ENCODE data around the gene NAA15.
A peak's percentile ranks its signal among the peaks of the same experiment; 100 is the strongest.
"Not testable (repeated sequence)": the region's sequence is repeated elsewhere in the genome, so short reads cannot be mapped to it uniquely, and the experiment has no call there.

Gene NAA15

GRCh38 chr4:139436122-139436521 lies 134.8 kb downstream of the NAA15 start:
- no peak overlapping the region for H3K4me3 ChIP-seq
- H3K27ac ChIP-seq: no peak overlapping the region
- TF ChIP-seq Cebpa-rat (IDR thresholded peaks at IDR 0.05): no peak
- H3K4me2 ChIP-seq: no peak overlapping the region
- H3K27me3 ChIP-seq: no peaks in the 10 kb centered on the region
- H4K20me1 ChIP-seq: no peaks in the 10 kb centered on the region
- peaks cover 75% of the 10 kb centered on the region for H3K9me3 ChIP-seq
- no peak overlapping the region for H3K9ac ChIP-seq
- peaks cover 7% of the 10 kb centered on the region; the same call in 1 of the 2 replicates for H3K4me1 ChIP-seq
- peaks cover 44% of the 10 kb centered on the region for H3K36me3 ChIP-seq

- H3K4me3 ChIP-seq: no peak overlapping the region
- peaks cover 67% of the 10 kb centered on the region for H3K9me3 ChIP-seq
- peaks cover 47% of the 10 kb centered on the region for H3K36me3 ChIP-seq
- no peak overlapping the region for H3K9ac ChIP-seq
- H3K4me2 ChIP-seq: no peak overlapping the region
- H3K27ac ChIP-seq: no peak overlapping the region
- no peak for TF ChIP-seq Cebpa-rat (IDR thresholded peaks at IDR 0.05)
- no peaks in the 10 kb centered on the region for H4K20me1 ChIP-seq
- peaks cover 7% of the 10 kb centered on the region; the same call in 1 of the 2 replicates for H3K4me1 ChIP-seq
- H3K27me3 ChIP-seq: no peaks in the 10 kb centered on the region
Observed at GRCh38 chr4:139438141-139438540, 136.8 kb downstream of the NAA15 start.

GRCh38 chr4:139441029-139441428 lies 139.7 kb downstream of the NAA15 start:
- Histone ChIP-seq H4K20me1 (no peaks in the 10 kb centered on the region), H3K4me1 (peaks cover 7% of the 10 kb centered on the region; the same call in 1 of the 2 replicates), H3K36me3 (peaks cover 42% of the 10 kb centered on the region), H3K4me3 (no peak overlapping the region), H3K27me3 (no peaks in the 10 kb centered on the region), H3K9ac (no peak overlapping the region), H3K4me2 (no peak overlapping the region), H3K9me3 (peaks cover 52% of the 10 kb centered on the region), H3K27ac (no peak overlapping the region)
- no peak for TF ChIP-seq Cebpa-rat (IDR thresholded peaks at IDR 0.05)

- Histone ChIP-seq H4K20me1 (no peaks in the 10 kb centered on the region), H3K27me3 (no peaks in the 10 kb centered on the region), H3K4me2 (no peak overlapping the region), H3K36me3 (peaks cover 32% of the 10 kb centered on the region), H3K9me3 (peaks cover 33% of the 10 kb centered on the region), H3K9ac (no peak overlapping the region), H3K27ac (no peak overlapping the region), H3K4me3 (no peak overlapping the region), H3K4me1 (no peaks in the 10 kb centered on the region)
- no peak for TF ChIP-seq Cebpa-rat (IDR thresholded peaks at IDR 0.05)
Observed at GRCh38 chr4:139443661-139444060, 142.4 kb downstream of the NAA15 start.

- not testable (repeated sequence) for H3K9ac ChIP-seq, H3K4me1 ChIP-seq, H3K27ac ChIP-seq, H3K4me3 ChIP-seq, H3K4me2 ChIP-seq, H4K20me1 ChIP-seq, H3K27me3 ChIP-seq
- Histone ChIP-seq H3K9me3 (peaks cover 34% of the 10 kb centered on the region), H3K36me3 (peaks cover 36% of the 10 kb centered on the region)
Observed at GRCh38 chr4:139444881-139445280, 143.6 kb downstream of the NAA15 start.

GRCh38 chr4:139447078-139447477 lies 145.8 kb downstream of the NAA15 start:
- H3K4me1 ChIP-seq, H3K4me2 ChIP-seq, H3K4me3 ChIP-seq, H3K27me3 ChIP-seq, H4K20me1 ChIP-seq, H3K27ac ChIP-seq, H3K9ac ChIP-seq: not testable (repeated sequence)
- Histone ChIP-seq H3K36me3 (peaks cover 32% of the 10 kb centered on the region; the same call in 1 of the 2 replicates), H3K9me3 (peaks cover 25% of the 10 kb centered on the region)

- peaks cover 27% of the 10 kb centered on the region for H3K4me1 ChIP-seq
- H3K36me3 ChIP-seq: peaks cover 28% of the 10 kb centered on the region; the same call in 1 of the 2 replicates
- no peak overlapping the region for H3K27ac ChIP-seq
- TF ChIP-seq Cebpa-rat (IDR thresholded peaks at IDR 0.05): no peak
- peaks cover 12% of the 10 kb centered on the region; the same call in 1 of the 2 replicates for H4K20me1 ChIP-seq
- no peak overlapping the region for H3K4me3 ChIP-seq
- H3K9me3 ChIP-seq: peaks cover 25% of the 10 kb centered on the region
- H3K27me3 ChIP-seq: no peaks in the 10 kb centered on the region
- no peak overlapping the region for H3K9ac ChIP-seq
- no peak overlapping the region for H3K4me2 ChIP-seq
Observed at GRCh38 chr4:139450586-139450985, 149.3 kb downstream of the NAA15 start.

GRCh38 chr4:139451997-139452396 lies 150.7 kb downstream of the NAA15 start:
- Histone ChIP-seq H3K4me2 (peak overlapping the region; percentile 82), H3K36me3 (peaks cover 19% of the 10 kb centered on the region; the same call in 1 of the 2 replicates), H3K27me3 (no peaks in the 10 kb centered on the region), H3K4me1 (peaks cover 41% of the 10 kb centered on the region), H3K4me3 (no peak overlapping the region), H4K20me1 (peaks cover 12% of the 10 kb centered on the region; the same call in 1 of the 2 replicates), H3K27ac (0 out of 2 replicates have a peak overlapping the region, but pooled peaks have one; percentile 90), H3K9ac (no peak overlapping the region), H3K9me3 (peaks cover 25% of the 10 kb centered on the region)
- no peak for TF ChIP-seq Cebpa-rat (IDR thresholded peaks at IDR 0.05)

- peaks cover 24% of the 10 kb centered on the region for H3K9me3 ChIP-seq
- H3K4me2 ChIP-seq: peak overlapping the region; percentile 82
- H3K27ac ChIP-seq: peak overlapping the region; percentile 90
- peak overlapping the region; percentile 91 for H3K4me3 ChIP-seq
- no peaks in the 10 kb centered on the region for H3K27me3 ChIP-seq
- peaks cover 14% of the 10 kb centered on the region for H4K20me1 ChIP-seq
- TF ChIP-seq Cebpa-rat (IDR thresholded peaks at IDR 0.05): no peak
- H3K4me1 ChIP-seq: peaks cover 42% of the 10 kb centered on the region
- peaks cover 15% of the 10 kb centered on the region; the same call in 1 of the 2 replicates for H3K36me3 ChIP-seq
- peak overlapping the region; percentile 90 for H3K9ac ChIP-seq
Observed at GRCh38 chr4:139453041-139453370, 151.7 kb downstream of the NAA15 start.

- no peaks in the 10 kb centered on the region for H3K27me3 ChIP-seq
- H3K27ac ChIP-seq: peak overlapping the region; percentile 90
- peaks cover 15% of the 10 kb centered on the region; the same call in 1 of the 2 replicates for H3K36me3 ChIP-seq
- peaks cover 42% of the 10 kb centered on the region for H3K4me1 ChIP-seq
- peak overlapping the region; percentile 90 for H3K9ac ChIP-seq
- peak overlapping the region; percentile 91 for H3K4me3 ChIP-seq
- H4K20me1 ChIP-seq: peaks cover 19% of the 10 kb centered on the region
- H3K9me3 ChIP-seq: peaks cover 19% of the 10 kb centered on the region
- H3K4me2 ChIP-seq: peak overlapping the region; percentile 89
- no peak for TF ChIP-seq Cebpa-rat (IDR thresholded peaks at IDR 0.05)
Observed at GRCh38 chr4:139453371-139454110, 152.2 kb downstream of the NAA15 start.
